ENCODE results near the gene KRTAP9-8.
"Not testable (repeated sequence)": the region's sequence is repeated elsewhere in the genome, so short reads cannot be mapped to it uniquely, and the experiment has no call there.

The KRTAP9-8 gene

GRCh38 chr17:41255381-41256290 lies 17.8 kb downstream of the KRTAP9-8 start, which contains the start of gene KRTAP9-9:
Gene KRTAP9-9, plus strand, starts transcription at chr17:41255384.
- not testable (repeated sequence) for DNase-seq (ENCODE audit: low spot score)

DNA sequence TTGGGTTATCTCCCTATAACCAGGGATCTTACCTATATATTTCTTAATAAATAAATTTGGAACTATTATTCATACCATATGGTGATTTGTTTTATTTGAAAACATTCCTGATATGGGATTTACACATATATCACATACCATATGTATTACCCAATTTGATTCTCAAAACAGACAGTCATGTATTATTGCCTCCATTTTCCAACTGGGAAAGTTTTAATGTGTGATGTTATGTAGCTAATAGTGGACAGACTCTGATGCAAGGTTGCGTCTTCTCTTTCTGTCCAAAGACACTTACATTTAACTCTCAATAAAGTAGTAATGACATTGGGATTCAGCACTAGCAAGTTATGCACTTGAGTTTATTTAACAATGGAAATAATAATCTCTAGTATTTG lies 18.5 kb downstream of the KRTAP9-8 start:
- no peak for DNase-seq (ENCODE audit: low spot score)

DNA sequence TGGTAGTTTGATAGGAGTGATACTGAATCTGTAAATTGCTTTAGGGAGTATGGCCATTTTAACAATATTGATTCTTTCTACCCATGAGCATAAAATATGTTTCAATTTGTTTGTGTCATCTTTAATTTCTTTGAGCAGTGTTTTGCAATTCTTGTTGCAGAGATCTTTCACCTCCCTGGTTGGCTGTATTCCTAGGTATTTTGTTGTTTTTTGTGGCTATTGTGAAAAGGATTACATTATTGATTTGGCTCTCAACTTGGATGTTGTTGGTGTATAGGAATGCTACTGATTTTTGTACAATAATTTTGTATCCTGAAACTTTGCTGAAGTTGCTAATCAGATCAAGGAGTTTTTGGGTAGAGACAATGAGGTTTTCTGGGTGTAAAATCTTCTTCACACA lies 20.6 kb downstream of the KRTAP9-8 start:
- no peak for DNase-seq (ENCODE audit: low spot score)

DNA sequence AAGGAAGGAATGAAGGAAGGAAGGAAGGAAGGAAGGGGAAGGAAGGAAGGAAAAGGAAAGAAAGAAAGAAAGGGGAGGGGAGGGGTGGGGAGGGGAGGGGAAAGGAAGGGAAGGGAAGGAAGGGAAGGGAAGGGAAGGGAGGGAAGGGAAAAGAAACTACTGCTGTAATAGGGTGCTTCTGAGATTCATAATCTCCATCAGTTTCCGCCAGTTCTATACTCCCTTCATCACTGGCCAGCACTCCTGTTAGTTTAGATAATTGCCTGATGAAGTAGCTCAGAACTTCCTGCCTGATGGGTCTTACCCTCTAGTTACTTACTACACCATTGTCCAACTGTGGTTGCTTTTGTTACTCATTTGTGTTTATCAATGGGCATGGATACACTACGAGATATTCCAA lies 25.4 kb downstream of the KRTAP9-8 start:
- DNase-seq (ENCODE audit: low spot score) = no peak

GRCh38 chr17:41264599-41264998 lies 26.8 kb downstream of the KRTAP9-8 start:
- DNase-seq (ENCODE audit: low spot score) = no peak

DNA sequence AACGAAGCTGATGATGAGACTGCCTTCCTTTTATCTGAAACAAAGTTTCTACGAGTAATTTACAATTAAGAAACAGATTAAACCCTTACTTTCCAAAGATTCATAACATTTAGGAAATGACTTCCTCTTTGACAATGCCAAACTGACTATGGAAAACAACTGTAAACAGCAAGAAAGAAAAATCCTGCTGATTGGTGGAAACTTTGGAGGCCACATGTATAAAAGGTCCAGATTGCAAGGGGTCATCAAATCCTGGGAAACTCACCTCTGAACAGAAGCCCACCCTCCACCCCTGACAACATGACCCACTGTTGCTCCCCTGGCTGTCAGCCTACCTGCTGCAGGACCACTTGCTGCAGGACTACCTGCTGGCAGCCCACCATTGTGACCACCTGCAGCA lies 27.3 kb downstream of the KRTAP9-8 start, which contains the start of gene KRTAP9-6:
KRTAP9-6 (plus strand) TSS at position 301 of the 400 bp plus-strand sequence; CDS start at position 301, 0 bp downstream.
- DNase-seq (ENCODE audit: low spot score) = no peak

GRCh38 chr17:41267711-41268110 lies 29.9 kb downstream of the KRTAP9-8 start:
- DNase-seq (ENCODE audit: low spot score) = no peak

GRCh38 chr17:41271323-41271722 lies 33.5 kb downstream of the KRTAP9-8 start:
- DNase-seq (ENCODE audit: low spot score) = not testable (repeated sequence)

GRCh38 chr17:41271858-41272257 lies 34.1 kb downstream of the KRTAP9-8 start:
- no peak for DNase-seq (ENCODE audit: low spot score)

- not testable (repeated sequence) for DNase-seq (ENCODE audit: low spot score)
Measured at GRCh38 chr17:41275648-41276190, 37.9 kb downstream of the KRTAP9-8 start, which contains the start of gene KRTAP9-7. Gene KRTAP9-7, plus strand, starts transcription at chr17:41275698. Its CDS starts 0 bp downstream, at chr17:41275698.

DNA sequence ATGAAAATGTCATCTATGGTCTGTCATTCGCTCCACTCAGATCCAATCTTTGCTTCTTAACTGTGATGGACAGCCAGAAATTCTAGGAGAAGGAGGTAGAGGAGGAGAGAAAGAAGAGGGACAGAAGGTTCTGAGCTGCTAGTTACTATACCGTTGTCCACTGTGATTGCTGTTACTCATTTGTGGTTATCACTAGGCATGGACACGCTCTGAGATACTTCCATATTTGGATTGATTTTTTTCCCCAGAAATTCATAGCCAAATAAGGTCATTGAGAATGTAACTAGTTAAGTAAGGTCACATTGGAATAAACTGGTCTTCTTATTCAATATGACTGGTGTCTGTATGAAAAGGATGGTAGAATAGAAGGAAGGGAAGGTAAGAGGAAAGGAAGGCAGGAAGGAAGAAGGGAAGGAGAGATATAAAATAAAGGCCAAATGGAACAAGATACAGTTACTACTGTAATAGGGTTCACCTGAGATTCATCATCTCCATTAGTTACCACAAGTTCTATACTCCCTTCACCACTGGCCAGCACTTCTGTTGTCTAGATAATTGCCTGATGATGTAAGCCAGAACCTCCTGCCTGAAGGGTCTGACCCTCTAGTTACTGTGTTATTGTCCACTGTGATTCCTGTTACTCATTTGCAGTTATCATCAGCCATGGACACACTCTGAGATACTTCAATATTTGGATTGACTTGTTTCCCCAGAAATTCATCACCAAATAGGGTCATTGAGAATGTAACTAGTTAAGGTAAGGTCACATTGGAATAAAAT lies 40.6 kb downstream of the KRTAP9-8 start:
- no peak for DNase-seq (ENCODE audit: low spot score)

- DNase-seq (ENCODE audit: low spot score) = no peak
Measured at GRCh38 chr17:41284043-41284442, 46.2 kb downstream of the KRTAP9-8 start.

DNA sequence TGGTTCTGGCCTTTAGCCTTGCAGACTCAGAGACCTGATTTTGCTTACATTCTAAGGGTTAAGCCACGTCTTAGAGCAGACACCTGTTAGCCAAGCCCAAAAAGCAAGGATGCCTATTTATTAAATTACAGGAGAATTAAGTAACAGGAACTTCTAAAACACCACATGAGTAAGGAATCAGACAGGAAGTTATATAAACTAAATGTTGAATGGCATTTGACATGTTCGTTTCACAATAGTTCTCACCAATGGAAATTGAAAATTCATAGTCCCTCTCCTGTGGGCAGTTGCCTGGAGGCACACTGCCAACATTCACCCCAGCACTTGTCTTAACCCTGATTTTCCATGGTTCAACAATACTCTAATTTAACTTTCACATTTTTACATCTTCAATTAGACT lies 46.7 kb downstream of the KRTAP9-8 start:
- DNase-seq (ENCODE audit: low spot score) = no peak

DNA sequence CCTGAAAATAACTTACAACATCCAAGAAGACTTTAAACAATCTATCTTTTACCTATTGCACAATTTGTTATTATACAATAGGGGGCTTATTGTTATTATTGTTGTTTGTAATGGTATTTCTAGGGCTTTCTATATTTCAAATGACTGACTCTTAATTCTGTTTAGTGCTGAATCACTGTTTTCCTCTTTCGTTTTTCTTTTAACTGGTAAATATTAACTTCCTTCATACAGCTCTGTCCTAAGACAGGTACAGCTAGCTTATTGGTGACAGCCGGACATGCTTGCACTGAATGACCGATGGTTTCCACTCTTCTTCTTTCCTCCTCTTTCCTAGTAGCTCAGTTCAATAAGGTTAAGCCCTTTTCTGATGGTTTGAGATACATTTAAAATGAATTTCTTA lies 49.3 kb downstream of the KRTAP9-8 start:
- no peak for DNase-seq (ENCODE audit: low spot score)

Data from CD4-positive, alpha-beta T cell treated with Interleukin-2 at 100 ng/mL for 4 hours (primary cell).